ENCODE measurements around the gene ITPR1.

Gene ITPR1

GRCh38 chr3:4474683-4475490 lies 18.3 kb upstream of the ITPR1 start:
- peak; percentile 89 for DNase-seq
- Histone ChIP-seq H3K4me3 (ENCODE audit: low read depth, low read length) (no peak overlapping the region), H3K27me3 (replicated peaks) (peaks cover 33% of the 10 kb centered on the region), H3K36me3 (replicated peaks) (no peaks in the 10 kb centered on the region), H3K27ac (no peak overlapping the region)
- no peak for TF ChIP-seq CTCF (IDR thresholded peaks at IDR 0.05; ENCODE audit: low read depth, low read length, missing control alignments)
- in situ Hi-C loops (cut with HindIII; ENCODE audit: low pct_ligation_motif_present, low sequenced_read_pairs): no loop called here

- no peak for TF ChIP-seq CTCF (IDR thresholded peaks at IDR 0.05; ENCODE audit: low read depth, low read length, missing control alignments)
- no peak overlapping the region for H3K4me3 ChIP-seq (ENCODE audit: low read depth, low read length)
- in situ Hi-C loops (cut with HindIII; ENCODE audit: low pct_ligation_motif_present, low sequenced_read_pairs): no loop called here
- H3K36me3 ChIP-seq (replicated peaks): no peaks in the 10 kb centered on the region
- H3K27me3 ChIP-seq (replicated peaks): peaks cover 33% of the 10 kb centered on the region
- no peak for DNase-seq
- H3K27ac ChIP-seq: no peak overlapping the region
Measured at GRCh38 chr3:4475804-4476203, 17.3 kb upstream of the ITPR1 start.

- in situ Hi-C loops (cut with HindIII; ENCODE audit: low pct_ligation_motif_present, low sequenced_read_pairs): no loop called here
- H3K27me3 ChIP-seq (replicated peaks): peaks cover 32% of the 10 kb centered on the region
- TF ChIP-seq CTCF (IDR thresholded peaks at IDR 0.05; ENCODE audit: low read depth, low read length, missing control alignments): no peak
- H3K27ac ChIP-seq: no peak overlapping the region
- no peaks in the 10 kb centered on the region for H3K36me3 ChIP-seq (replicated peaks)
- no peak for DNase-seq
- no peak overlapping the region for H3K4me3 ChIP-seq (ENCODE audit: low read depth, low read length)
Measured at GRCh38 chr3:4476496-4476895, 16.7 kb upstream of the ITPR1 start.

GRCh38 chr3:4478261-4478660 lies 14.9 kb upstream of the ITPR1 start:
- no peak for DNase-seq
- Histone ChIP-seq H3K27ac (no peak overlapping the region), H3K36me3 (replicated peaks) (no peaks in the 10 kb centered on the region), H3K4me3 (ENCODE audit: low read depth, low read length) (no peak overlapping the region), H3K27me3 (replicated peaks) (peaks cover 19% of the 10 kb centered on the region)
- in situ Hi-C loops (cut with HindIII; ENCODE audit: low pct_ligation_motif_present, low sequenced_read_pairs): no loop called here
- TF ChIP-seq CTCF (IDR thresholded peaks at IDR 0.05; ENCODE audit: low read depth, low read length, missing control alignments): no peak

GRCh38 chr3:4491855-4492207 lies 1.3 kb upstream of the ITPR1 start:
- Histone ChIP-seq H3K36me3 (replicated peaks) (no peaks in the 10 kb centered on the region), H3K27me3 (replicated peaks) (peaks cover 16% of the 10 kb centered on the region), H3K4me3 (ENCODE audit: low read depth, low read length) (peak overlapping the region; percentile 78), H3K27ac (no peak overlapping the region)
- in situ Hi-C loops (cut with HindIII; ENCODE audit: low pct_ligation_motif_present, low sequenced_read_pairs): no loop called here
- no peak for DNase-seq
- TF ChIP-seq CTCF (IDR thresholded peaks at IDR 0.05; ENCODE audit: low read depth, low read length, missing control alignments): no peak
